Fibroblast of mammary gland (primary cell): ENCODE results near the gene UBQLNL.

Source experiments
- DNase-seq: peaks from one replicate; pipeline ENCODE4 v3.0.0-alpha.2; 2010; ENCODE audit warnings: low read depth
- H3K4me3 ChIP-seq: 2 replicates; pipeline ENCODE4 v1.5.1; 2011; ENCODE audit warnings: low read depth, mild to moderate bottlenecking, low read length, moderate library complexity; ENCODE audit not compliant: control insufficient read depth
- TF ChIP-seq, protein P1 (sequence below): conservative IDR thresholded peaks from 2 replicates; pipeline ENCODE4 v1.5.1; 2011; ENCODE audit warnings: low read depth, low read length, inconsistent platforms; ENCODE audit not compliant: control insufficient read depth, insufficient read depth

UBQLNL gene

GRCh38 chr11:5548440-5548839 lies 31.9 kb upstream of the UBQLNL start, which contains the start of gene OR52H1:
Gene OR52H1, minus strand, starts transcription at chr11:5548540. Its CDS starts 3,035 bp downstream, at chr11:5545505.
- H3K4me3 ChIP-seq: no peak within 1 kb of the TSS
- TF ChIP-seq, protein P1, sequence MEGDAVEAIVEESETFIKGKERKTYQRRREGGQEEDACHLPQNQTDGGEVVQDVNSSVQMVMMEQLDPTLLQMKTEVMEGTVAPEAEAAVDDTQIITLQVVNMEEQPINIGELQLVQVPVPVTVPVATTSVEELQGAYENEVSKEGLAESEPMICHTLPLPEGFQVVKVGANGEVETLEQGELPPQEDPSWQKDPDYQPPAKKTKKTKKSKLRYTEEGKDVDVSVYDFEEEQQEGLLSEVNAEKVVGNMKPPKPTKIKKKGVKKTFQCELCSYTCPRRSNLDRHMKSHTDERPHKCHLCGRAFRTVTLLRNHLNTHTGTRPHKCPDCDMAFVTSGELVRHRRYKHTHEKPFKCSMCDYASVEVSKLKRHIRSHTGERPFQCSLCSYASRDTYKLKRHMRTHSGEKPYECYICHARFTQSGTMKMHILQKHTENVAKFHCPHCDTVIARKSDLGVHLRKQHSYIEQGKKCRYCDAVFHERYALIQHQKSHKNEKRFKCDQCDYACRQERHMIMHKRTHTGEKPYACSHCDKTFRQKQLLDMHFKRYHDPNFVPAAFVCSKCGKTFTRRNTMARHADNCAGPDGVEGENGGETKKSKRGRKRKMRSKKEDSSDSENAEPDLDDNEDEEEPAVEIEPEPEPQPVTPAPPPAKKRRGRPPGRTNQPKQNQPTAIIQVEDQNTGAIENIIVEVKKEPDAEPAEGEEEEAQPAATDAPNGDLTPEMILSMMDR: no peak
- DNase-seq: no peak

DNA sequence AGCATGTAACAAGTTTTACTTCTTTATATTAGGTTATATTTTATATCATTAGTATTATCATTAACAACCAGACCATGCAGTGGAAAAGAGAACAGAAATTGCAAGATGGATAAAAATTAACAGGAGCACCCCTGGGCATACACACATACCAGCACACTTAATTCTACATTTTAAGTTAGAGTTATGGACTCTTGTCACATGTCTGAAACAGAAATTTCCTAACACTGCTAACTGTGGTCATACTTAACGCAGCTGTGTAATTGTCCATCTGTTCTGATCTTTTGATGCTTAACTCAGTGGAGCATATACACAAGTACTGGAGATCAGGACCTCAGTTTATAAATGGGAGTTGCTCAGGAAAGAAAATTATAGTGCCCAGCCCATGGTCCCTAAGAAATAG lies 31.5 kb upstream of the UBQLNL start:
- no peak for DNase-seq
- TF ChIP-seq, protein P1: no peak

GRCh38 chr11:5546457-5546856 lies 30.0 kb upstream of the UBQLNL start:
- H3K4me3 ChIP-seq: no peak overlapping the region
- peak; percentile 19 for DNase-seq
- TF ChIP-seq, protein P1: no peak

More for the DNA sequence above, 31.5 kb upstream of the UBQLNL start:
- H3K4me3 ChIP-seq: no peak overlapping the region

GRCh38 chr11:5541427-5541826 lies 24.9 kb upstream of the UBQLNL start:
- TF ChIP-seq, protein P1: no peak
- no peak overlapping the region for H3K4me3 ChIP-seq
- DNase-seq: no peak

DNA sequence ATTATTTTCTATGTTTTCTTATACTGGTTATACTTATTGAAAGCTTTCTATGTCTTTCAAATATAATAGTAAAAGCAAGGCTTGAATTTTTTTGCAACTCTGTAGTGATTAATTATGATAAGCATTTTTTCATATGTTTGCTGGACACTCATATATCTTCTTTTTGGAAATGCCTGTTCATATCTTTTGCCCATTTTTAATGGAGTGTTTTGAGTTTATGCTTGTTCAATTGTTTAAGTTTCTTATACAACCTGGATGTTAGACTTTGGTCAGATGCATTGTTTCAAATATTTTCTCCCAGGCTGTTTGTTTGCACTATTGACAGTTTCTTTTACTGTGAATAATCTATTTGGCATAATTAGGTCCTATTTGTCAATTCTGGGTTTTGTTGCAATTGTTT lies 20.0 kb upstream of the UBQLNL start:
- peak; percentile 24 for DNase-seq
- H3K4me3 ChIP-seq: no peak overlapping the region
- TF ChIP-seq, protein P1: no peak

DNA sequence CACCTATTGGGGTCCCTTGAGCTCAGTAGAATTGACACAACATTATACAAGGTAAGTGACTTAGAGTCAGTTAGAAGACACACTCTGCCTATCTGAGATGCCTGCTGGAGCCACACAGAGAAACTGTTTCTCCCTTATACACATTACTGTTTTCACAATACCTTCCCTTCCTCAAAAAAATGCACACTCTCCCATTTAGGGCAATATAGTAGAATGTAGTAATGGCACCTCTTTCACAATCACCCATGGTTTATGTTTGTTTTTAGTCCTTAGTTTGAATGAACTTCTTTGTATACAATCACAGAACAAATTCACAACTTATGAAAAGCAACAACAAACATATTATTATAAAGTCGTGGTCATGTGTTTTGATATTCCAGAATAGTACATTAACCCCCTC lies 17.5 kb upstream of the UBQLNL start:
- no peak for DNase-seq
- TF ChIP-seq, protein P1: no peak
- H3K4me3 ChIP-seq: no peak overlapping the region
